ENCODE measurements around the gene IL1B.

Gene IL1B

DNA sequence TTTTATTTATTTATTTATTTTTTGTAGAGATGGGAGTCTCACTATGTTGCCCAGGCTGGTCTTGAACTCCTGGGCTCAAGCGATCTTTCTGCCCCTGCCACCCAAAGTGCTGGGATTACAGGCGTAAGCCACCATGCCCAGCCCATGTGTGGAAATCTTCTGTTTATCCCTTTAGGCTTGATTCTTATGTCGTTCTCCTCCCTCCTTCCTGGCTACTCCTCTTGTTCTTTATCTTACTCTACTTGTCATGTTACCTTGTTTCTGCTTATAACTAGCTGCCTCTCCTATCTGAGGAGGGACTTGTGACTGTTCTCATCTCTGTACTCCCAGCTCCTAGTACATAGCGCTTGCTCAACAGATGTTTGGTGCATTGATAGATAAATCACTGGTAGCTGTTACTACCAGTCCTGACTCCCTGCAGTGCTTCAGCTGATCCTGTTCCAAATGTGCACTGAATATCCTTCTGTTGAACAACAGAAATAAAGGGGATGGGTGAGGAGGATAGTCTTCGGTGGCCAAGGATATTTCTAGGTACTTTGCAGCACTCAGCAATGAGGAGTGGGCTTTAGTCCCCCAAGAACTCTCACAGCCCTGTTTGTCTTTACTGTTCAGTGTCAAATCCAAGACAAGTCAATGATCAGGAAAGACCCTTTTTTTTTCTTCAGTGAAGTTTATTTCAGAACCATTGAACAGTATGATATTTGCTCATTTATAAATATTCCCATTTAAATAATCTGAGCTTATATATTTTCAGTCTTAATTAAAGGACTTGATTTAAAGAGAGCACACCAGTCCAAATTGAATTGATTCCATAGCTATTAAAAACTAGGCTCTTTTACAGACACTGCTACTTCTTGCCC lies 7.2 kb downstream of the IL1B start:
- DNase-seq: no peak

DNA sequence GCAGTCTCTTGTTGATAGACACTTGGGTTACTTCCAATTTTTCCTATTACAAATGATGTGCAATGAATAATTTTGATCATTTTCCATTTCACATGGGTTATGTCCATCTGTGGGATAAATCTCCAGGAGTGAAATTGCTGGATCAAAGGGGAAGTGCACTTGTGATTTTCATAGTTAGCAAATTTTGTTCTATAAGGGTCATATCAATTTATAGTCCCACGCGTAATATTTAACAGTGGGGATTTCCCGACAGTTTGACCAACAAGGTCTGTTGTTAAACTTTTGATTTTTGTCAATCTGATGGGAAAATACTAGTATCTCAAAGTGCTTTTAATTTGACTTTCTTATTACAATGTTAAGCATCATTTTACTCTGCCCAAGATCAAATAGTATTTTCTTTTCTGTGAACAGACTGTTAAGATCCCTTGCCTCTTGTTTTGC lies 8.3 kb downstream of the IL1B start:
- DNase-seq: no peak

DNA sequence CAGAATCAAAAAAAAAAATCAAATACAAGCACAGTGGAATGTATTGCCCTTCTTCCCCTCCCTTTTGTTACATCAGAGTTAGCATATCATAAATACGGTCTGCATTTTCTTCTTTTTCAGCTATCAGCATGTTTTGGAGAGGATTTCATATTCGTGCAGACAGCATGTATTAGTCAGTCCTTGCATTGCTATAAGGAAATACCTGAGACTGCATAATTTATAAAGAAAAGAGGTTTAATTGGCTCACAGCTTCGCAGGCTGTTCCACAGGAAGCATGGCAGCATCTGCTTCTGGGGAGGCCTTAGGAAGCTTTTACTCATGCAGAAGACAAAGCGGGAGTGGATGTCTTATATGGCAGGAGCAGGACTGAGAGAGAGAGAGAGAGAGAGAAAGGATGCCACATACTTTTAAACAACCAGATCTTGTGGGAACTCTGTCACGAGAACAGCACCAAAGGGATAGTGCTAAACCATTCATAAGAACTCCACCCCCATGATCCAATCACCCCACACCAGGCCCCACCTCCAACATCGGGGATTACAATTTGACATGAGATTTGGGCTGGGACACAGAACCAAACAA lies 8.9 kb downstream of the IL1B start:
- no peak for DNase-seq

DNA sequence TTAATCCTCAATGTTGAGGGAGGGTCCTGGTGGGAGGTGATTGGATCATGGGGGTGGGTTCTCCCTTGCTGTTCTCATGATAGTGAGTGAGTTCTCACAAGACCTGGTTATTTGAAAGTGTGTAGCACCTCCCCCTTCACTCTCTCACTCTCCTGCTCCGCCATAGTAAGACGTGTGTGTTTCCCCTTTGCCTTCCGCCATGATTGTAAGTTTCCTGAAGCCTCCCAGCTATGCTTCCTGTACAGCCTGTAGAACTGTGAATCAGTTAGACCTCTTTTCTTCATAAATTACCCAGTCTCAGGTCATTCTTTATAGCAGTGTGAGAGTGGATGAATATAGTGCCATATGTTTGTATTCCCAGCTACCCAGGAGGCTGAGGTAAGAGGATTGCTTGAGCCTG lies 9.6 kb downstream of the IL1B start:
- no peak for DNase-seq

DNA sequence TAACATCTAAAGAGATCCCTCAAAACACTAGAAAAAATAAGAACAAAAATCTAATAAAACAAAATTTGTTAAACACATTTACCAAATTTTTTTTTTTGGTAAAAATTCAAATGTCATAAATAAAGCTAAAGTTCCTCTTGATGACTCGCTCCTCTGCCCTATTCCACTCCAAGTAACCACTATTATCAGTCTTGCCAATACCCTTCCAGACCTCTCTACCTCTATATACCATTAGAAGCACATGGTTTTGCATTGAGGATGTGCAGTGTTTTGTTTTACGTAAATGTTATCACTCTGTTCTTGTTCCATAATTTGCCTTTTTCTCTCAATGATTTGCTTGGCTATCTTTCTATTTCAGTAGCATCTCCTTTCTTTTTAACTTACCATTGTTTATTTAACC lies 10.9 kb downstream of the IL1B start:
- no peak for DNase-seq

DNA sequence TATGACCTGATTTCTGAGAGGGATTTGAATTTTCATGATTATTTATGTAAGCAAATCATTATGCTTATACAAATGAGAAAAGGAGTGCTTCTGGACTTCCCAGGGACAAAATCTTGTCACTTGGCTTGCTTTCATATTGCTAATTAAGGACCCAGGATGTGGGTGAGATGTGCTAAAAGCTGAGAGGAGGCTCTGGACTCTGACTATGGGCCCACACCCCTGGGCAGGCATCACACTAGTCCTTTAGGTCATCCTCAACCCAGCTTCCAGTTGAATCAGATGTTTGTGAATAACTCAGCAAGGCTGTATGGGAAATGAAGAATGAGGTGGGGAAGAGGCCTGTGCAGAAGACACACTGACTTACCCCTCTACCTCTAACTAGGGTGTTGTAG lies 11.9 kb downstream of the IL1B start:
- DNase-seq: no peak

DNA sequence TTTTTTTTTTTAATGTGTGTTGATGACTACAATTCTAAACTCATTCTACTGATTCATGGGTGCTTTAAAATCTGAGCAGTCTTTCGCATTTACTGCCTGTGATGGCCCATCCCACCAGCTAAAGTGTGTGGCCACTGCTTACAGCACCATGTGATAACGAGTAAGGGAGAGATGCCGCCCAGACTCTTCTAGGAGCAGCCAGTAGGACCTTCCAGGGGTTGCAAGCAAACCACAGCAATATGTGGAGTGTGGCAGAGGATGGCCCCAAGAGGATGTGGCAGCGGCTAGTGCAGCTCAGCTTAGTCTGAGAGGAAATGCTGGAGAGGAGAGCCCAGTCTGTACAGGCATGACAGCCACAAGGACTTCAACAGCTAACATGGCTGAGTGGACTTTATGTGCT lies 14.9 kb downstream of the IL1B start:
- DNase-seq: no peak

DNA sequence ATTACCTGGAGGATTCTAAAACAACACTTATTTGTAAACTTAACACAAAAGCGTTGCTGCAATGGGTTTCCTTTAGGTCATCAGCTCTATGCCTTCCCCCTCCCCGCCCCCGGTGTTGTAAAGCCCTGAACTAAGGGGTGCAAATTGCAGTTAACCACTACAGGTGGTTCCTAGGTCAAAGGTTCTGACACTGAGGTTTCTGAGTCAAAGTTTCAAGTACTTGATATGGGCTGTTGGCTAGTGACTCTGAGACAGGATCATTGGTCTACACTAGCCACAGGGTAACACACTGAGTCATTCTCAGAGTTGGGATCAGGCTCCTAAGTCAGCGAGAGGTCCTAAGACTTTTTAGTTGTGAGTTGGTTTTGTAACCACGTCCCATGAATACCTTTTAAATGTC lies 15.4 kb downstream of the IL1B start:
- no peak for DNase-seq

DNA sequence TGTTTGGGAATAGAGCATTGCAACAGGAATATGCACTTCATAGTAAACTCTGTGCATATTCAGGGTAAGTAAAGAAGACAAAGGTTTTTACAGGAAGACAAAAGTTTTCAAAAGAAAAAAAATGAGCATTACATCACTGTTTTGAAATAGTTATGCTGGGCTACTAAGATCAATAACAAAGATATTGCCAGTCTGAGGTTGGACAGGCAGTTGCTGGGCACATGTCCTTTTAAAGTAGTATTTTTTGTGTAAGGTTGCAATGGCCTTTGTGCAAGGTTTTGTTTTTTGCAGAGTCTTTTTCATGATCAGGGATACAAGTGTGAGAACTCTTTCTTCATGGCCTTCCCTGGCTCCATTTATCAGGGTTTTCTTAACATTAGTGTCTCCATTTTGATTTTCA lies 16.2 kb downstream of the IL1B start:
- DNase-seq: no peak

DNA sequence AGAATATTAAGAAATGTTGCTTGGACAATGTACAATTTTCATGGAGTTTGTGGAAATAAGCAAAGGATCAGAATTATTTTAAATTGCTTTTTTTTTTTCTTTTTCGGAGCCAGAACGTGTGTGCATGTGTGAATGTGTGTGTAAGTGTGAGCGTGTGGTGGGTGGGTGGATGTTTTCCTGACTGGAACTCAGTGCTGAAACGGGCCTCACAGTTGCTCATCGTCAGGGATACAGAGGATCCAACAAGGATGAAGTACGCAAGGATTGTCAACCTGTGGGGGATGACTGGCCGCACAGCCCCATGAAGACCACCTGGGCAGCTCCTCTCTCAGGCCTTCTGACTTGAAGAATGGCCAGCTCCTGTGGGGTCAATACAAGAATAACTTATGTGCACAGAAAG lies 17.5 kb downstream of the IL1B start:
- no peak for DNase-seq

DNA sequence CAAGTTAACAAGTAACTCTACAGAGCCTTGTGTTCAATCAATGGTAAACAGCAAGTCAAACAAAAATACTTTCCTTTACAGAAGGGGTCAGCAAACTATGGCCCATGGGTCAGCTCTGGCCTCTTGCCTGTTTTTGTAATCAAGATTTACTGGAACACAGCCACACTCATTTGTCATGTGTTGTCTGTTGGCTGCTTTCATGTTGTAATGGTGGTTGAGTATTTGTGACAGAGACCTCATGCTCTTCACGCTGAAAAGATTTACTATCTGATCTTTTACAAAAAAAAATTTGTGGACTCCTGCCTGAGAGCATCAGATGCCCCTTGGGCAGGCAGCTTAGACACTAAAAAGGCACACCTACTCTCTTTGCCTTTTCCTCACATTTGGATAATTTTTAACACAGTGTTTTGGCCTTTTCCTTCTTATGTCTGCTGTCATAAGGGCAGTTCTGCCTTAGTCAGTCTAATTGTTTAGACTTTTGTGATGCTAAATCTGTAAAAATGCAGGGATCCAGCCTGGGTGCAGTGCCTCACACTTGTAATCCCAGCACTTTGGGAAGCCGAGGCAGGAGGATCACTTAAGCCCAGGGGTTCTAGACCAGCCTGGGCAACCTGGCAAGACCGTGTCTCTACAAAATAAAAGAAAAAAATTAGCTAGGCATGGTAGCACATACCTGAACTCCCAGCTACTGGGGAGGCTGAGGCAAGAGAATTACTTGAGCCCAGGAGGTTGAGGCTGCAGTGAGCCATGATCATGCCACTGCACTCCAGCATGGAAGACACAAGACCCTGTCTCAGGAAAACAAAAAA lies 18.3 kb downstream of the IL1B start:
- DNase-seq: no peak

DNA sequence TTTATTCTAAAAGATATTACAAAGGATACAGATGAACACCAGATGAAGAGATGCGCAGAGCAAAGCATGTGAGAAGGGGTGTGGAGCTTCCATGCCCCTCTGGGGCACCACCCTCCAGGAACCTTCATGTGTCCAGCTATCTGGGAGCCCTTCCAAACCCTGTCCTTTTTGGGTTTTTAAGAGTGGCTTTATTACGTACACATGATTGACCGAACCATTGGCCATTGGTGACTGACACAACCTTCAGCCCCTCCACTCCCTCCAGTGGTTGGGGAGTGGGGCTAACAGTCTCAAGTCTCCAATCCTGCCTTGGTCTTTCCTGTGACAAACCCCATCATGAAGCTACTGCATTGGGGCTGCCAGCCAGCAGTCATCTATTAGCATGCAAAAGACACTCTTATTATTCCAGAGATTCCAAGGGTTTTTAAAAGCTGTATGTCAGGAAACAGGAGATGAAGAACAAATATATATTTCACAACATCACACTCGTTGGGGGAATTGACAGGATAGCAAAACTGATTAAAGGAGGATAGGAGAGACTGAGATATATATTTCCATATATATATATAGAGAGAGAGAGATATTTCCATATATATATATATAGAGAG lies 19.4 kb downstream of the IL1B start:
- no peak for DNase-seq

DNA sequence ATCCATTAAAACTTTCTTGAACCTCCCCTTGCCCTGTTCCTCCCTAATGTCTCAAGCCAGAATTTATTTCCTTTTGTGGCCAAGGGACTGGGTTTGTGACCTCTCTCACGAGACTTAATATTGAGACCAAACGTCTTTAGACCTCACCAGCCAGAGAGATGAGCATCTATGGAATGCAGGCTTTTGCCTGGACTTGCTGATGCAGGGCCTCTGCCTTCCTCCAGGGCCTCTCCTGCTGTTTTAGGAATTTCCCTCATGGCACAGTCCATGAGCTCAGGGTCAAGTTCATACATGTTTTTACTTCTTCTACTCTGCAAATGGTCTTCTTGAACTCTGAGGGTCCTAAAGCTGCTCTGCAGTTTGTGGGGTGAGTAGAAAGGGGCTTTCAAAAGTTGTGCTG lies 22.3 kb downstream of the IL1B start:
- DNase-seq: no peak

DNA sequence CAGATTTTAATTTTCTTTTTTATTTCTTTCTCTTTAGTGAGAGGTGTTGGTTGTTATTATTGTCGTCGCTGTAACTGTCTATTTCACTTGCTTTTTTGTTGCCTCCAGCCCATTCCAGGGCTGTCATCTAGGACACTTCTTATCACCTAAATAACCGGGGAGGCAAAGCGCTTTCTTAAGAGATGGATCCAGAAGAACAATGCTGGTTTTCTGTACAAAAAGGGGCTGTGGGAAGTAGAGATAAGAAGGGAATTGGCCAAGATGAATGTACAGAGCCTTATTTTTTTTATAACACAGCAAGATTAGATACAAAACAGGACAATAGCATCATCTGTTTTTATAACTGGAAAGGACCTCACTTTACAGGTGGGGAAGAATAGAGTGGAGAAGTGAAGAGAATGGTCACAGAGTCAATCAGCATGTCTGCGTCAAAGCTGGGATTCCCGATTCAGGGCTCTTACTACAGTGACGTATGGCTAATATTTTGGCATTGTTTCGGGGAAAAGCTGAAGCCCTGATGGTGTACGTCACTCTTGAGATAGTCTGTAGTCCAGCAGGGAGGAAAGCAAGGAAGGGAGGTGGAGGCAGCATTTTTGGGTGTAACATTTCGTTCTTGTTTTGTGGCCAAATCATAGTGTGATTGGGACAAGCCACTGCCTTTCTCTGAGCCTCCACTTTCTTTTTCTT lies 23.2 kb downstream of the IL1B start:
- no peak for DNase-seq

DNA sequence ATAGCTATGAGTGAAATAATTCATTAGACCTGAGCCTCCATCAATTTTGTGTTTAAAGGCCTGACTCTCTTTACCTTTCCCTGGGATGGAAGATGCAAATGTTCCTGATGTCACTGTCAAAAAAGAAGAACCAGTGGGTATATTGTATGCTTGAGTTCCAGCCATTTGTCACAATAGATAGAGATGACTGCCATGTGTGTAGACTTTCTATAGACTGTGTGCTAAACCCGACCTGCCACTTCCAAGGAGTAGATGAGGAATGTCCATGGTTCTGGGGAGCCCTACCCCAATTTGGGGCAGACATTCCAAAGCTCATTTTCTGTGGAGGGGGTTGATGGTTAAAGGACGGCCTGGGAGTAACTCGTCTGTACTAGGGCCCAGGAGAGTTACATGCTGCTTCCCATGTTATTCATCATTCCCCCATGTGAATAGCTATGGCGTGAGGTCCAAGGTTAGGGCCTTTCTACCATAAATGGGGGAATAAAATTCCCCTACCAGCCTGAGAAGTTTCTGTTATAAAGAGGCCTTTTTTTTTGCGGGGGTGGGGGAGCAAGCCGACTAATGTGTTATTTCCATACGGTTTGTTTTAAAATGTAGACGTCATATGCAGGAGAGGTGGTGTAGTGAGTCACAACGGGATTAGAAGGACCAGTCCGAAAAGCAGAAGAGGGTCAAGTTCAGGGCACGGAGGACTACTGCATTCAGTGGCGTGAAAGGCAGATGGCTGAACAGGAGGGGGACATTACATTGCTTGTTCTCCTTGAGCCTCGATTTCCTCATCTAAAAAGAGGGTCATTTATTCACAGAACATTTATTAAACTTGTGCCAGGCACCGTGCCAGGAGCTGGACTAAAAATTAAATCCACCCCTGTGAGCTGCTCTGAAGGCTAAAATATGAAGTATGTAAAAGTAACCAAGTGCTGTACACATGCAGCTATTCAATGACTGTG lies 24.0 kb downstream of the IL1B start:
- DNase-seq: no peak

DNA sequence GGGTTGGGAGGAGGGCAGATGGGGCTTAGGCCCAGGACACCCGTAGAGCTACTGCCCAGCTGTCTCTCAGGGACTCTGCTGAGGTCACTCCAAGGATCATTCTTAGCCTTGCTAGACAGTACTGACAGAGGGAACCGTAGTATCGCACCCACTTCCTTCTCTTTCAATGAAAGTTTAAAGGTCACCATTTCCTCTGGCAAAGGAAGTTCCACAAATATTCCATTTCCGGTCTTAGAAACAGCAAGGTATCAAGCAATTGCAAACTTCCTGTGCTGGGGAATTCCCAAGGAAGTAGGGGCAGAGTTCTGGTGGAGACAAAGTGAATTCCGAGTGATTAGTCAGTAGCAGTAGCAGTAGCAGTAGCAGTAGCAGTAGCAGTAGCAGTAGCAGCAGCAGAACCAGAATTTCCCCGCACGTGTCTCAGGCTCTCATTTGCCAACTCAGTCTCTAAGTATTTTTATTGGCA lies 24.7 kb downstream of the IL1B start:
- DNase-seq: no peak

DNA sequence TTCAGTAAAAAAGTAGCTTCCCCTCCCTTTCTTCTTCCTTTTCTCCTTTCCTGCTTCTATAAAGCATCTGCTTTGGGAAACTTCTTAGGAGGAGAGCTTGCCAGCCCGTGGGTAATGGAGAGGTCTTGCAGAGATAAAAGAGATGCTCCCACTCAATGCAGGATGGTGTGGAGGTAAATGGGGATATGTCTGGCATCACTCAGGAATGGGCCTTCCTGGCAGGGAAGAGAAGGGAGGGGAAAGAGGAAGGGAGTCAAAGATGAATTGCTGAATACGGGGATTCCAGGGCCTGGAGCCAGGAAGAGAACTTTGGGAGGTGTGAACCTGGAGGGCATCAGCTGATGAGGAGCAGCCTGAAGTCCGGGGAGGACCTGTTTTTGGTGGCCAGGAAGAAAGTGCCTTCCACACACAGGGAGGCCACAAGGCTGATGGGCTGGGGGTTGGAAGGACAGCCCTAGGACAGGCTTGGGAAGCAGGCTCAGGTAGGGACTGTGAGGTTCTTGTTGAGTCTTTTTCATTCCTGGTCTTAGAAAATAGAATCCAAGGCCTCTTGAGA lies 25.2 kb downstream of the IL1B start:
- no peak for DNase-seq

DNA sequence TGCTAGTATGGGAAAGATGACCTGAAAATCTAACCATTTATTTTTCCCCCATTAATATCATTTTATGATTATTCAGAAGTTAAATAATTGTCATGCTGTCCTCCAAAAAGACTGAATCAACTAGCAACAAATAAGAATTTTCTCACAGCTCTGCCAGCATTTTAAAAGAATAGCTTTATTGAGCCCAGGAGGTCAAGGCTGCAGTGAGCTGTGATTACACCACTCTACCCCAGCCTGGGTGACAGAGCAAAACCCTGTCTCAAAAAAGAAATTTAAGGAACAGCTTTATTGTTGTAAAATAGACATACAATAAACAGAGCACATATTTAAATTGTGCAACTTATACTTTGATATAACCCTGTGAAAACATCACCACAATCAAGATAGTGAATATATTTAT lies 27.5 kb downstream of the IL1B start:
- no peak for DNase-seq

DNA sequence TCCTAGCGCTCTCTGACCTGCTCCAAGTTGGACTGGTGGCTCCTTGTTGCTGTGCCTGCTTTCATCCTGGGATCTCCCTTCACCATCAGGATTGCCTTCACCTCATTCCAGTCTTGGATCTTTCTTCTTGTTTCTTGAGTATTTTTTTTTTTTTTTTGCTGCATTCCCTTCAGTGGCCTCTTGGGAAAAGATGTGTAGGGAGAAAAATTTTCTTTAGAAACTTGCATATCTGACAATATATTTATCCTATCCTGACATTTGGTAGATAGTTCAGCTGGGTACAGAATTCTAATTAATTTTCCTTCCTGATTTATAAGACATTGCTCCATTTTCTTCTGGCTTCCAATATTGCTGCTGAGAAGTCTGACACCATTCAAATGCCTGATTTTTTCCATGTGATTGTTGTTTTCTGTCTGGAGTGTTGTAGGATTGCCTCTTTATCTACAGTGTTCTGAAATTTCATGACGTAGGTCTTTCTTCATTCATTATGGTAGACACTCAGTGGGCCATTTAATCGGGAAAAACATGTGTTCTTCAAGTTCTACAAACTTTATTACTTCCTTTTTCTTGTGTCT lies 29.3 kb downstream of the IL1B start:
- no peak for DNase-seq

DNA sequence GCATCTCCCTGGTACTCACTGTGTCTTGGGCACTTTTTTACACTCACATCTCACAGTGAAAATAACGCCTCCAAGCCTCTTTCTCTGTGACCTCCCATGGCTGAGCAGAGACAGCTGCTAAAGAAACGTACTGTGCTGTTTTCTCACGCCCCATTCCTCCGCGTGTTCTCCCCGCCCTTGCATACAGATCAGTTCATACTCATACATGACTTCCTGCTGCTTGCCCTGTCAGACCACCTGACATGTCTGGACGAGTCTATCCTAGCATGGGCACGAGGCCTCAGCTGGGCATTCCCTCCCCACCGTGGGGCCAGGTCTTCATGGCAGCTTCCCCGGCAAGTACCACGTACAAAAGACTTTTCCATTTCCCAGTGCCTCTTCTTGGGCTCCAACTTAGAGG lies 31.0 kb downstream of the IL1B start:
- DNase-seq: no peak
